EH (cell line): Measurements from ENCODE around the gene PDE4D.

Experiments
- DNase-seq: peaks from one replicate; pipeline ENCODE4 v3.0.0-alpha.2; 2015; ENCODE audit warnings: low read depth

The PDE4D gene

DNA sequence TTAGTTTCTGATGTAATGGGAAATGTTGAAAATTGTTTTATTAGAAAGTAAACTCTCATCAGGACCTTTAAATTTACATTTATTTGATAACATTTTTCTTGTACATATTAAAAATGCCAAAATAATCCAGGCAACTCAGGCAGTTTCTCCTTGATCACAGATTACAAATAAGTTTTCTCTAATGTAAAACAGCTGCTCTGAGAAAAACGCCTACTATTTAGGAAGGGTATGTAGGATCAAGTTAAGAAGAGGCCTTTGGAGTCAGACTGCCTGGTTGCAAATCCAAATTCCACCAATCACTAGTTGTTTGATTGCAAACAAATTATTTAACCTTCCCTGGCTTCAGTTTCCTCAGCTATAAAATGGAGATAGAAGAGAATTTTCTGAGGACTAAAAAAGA is 610.8 kb downstream of the PDE4D start:
- DNase-seq: no peak

DNA sequence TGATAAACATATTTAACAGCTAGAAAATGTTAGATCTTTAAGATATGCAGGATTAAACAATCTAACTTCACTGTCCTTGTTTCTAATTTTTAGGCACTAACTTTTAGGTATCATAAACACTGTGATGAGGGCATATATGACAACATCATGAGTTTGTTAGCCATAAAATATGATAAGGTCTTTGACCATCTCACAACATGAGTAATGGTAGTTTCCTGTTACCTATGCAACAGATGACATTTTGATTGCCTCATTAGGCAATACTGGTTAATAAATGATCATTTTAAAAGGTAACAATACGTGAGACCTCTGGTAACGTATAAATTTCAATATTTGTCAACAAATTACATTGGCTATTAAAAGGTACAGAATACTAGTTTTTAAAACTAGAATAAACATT is 613.5 kb downstream of the PDE4D start:
- DNase-seq: no peak

DNA sequence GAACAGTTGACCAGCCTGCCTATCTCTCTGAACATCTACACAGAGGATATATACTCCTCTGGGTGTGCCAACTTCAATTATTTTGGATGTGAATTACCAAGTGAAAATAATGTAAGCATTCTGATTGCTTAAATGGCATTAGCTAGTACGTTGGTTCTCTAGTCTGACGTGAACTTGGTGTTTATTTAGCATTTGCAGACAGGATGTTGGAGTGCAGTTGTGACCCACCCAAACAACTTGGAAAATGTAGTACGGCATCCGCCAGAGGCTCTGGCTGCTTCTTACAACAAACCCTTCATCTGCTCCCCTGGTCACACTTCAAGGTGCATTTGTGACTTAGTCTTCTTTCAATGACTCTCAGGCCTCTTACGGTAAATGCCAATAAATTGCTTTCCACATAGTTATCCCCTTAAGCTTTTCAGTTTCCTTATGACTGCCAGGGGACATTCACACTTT is 616.6 kb downstream of the PDE4D start:
- no peak for DNase-seq

DNA sequence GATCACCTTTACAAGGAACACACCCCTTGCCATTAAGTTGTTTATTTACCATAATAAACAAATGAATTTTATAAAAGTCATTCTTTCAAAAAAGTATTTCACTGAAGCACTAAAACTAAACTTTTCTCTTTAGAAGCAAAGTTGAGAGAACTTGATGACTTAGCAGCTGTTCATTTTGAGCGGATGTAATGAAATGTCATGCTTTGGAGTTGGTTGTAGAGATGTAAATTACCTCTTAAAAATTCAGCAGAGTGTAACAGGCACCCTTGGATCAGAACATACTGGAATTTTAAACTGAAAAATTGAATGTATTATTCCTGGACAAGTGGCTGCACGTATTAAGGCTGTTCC is 617.2 kb downstream of the PDE4D start:
- no peak for DNase-seq

DNA sequence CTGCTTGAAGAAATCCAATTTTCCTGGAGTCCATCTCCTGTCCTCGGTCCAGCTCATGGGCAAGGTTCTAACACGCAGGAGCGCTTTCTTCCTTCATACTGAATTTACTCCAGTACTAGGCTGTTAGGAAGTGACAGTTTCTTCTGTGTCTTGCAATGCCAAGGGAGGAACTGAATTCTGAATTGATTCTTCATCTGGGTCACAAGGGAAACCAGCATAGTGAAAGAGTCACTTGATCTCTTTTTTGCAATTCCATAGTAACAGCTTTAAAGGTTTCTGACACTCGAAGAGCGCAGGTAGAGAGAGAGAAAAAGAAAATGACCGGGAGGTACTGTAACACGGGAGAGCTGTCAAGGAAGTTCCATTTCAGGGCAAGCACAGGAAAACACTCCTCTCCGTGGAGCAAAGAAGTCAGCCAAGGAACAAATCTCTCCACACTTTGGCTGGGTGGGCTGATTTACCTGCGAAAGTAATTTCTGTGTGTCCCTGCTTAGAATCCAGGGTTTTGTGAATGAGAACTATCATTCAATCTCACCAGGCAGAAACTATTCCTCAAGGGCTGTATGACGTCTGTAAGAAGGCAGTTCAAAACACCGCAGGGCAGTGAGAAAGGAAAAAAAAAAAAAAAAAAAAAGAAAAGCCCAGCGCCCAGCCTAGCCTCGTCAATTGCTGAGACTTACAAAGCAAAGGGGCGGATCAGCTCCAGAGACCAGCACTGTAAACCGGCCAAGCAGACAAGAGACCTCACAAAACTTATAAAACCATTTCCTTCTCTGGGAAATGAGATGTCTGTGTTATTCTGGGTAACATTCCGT is 617.8 kb downstream of the PDE4D start:
- DNase-seq: peak; percentile 39

DNA sequence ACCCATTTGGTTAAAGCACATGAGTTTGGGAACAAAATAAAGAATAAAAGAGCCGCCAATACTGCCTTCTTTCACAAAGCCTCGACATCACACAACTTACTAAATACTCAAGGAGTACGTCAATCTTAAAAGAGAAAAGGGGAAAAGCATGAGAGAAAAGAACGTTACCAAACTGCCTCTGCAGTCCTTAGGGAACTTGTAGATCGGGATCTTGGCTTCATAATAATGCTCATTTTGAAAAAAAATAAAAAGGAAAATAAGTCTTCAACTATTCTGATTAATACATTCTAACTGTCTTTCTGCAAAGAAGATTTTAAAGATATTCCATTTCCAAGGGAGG is 618.4 kb downstream of the PDE4D start:
- DNase-seq: no peak

DNA sequence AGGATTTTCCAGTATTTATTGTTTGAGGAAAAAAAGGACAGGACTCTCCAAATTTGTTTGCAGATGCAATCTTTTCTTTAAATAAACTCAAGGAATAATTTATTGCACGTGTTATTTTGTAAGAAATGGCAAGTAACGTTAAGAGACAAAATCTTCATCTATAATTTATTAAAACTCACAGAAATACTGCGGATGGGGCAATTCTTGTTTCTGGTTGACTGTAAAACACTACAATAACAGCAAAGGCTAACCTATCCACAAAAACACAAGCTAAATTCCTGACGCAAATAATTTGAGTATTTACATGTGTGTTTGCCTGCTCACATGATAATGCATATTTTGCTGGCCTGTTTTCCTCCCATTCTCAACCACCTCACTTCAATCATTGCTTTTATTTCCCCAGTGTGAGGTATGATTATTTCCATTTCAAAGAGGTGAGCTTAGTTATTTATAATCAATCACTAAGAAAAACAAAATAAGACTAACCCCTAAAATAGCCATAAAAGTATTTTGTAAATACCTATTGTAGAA is 619.4 kb downstream of the PDE4D start:
- DNase-seq: no peak

DNA sequence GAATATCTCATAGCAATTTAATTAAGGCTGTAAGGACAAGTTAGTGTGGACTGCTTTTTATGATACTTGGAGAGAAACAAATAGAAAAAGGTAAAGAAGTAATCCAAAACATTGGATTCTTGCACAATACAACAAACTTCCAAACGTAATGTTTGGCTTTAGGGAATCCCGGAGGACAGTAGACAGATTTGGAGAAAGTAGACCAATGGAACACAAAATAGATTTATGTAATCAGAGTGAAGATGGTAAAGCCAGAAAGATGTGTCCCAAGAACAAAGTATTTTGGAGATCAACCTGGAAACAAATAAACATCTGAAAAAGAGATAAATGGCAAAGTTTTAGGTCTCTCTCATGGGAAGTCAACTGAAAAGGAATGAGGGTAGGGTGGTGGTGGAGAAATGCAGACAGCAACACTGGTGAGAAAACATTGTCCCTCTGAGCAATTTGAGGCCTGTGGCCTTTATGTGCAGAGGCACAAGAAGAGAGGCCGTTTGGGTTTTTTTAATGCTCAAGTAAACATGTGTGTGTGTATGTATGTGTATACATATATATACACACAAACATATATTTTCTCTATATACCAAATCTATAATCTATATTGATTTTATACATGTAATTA is 620.6 kb downstream of the PDE4D start:
- DNase-seq: no peak

DNA sequence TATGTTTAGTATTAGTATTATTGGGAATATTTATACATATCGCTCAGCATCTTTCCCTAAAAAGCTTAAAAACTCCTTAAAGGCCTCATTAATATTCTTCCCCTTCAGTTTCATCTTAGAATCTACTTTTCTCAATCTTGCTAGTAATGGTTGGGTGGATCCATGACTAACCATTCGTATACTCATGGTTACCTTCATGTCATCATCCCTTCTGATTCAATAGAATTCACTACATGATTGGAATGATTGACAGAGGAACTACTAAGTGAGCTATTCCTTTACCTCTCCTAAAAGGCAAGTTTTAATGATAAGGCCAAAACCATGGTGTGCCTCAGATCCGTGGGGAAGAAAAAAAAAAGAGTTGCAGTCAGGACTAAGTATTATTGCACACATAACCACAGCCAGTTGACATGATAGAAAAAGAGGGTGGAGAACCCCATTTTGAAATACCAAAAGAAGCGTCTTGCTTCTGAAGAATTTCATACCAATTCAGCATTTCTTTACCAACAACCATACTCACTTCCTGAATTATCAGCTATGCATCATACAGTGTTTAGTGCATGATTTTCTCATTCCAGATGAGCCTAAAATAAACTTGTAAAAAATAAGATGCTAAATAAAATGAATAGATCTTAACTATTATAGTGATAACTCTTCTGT is 624.6 kb downstream of the PDE4D start:
- DNase-seq: no peak

DNA sequence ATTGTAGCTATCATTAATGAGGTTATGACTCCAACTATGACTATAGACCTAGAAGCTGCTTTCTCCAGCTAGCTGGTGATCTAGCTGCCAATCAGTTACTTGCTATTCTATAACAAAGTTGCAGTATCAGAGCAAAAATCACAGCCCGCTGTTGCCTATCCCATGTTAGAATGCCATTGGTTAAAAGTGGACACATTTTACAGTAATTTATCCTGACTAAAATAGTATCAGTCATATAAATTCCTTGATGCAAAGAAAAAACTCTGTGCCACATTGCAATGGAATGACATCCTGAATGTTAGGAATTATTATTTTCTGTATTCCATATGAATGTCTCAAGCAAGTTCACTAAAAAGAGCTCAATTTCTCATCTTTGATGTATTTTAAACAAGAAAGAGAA is 626.5 kb downstream of the PDE4D start:
- peak; percentile 8 for DNase-seq

DNA sequence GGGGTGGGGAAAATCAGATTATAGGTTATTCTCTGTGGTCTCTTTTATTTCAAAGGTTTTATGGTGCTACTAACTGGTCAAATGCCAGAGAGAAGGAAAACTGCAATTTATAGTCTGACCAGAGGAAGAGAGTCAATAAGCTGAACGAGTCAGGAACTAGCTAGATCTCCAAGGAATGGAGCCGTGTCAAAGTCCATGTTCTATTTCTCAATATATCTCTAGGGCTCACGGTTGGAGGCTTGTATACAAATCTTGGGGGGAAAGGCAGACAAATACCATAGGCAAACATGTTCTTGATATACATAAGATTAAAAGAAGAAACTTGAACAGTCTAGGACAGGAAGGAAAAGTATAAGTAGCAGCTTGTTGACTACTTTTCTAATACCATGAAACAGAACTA is 627.1 kb downstream of the PDE4D start:
- DNase-seq: no peak

DNA sequence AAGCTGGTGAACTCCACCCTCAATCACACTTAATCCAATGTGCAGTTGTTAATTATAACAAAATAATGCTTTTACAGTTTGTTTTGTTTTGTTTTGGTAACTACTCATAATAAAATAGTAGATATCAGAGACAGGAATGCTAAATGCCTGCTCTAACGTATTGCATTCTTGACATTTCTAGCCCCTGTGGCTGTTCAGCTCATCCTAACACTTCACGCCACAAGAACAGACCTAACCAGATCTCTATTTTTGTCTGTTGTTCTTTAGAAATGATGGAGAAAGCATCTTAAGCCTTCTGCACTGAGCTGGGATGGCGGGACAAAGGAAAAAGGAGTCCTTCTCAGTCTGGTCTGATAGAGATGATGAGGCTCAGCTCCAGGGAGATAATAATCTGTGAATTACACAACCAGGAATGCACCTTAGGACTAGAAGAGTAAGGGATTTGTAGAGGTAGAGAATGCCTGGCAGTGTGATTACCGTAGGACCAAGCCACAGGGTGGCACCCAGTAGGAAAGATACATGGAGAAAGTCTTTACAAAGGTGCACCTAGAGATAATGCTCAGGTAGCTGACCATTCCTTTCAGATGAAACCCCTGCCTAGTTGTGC is 628.8 kb downstream of the PDE4D start:
- DNase-seq: peak; percentile 27

DNA sequence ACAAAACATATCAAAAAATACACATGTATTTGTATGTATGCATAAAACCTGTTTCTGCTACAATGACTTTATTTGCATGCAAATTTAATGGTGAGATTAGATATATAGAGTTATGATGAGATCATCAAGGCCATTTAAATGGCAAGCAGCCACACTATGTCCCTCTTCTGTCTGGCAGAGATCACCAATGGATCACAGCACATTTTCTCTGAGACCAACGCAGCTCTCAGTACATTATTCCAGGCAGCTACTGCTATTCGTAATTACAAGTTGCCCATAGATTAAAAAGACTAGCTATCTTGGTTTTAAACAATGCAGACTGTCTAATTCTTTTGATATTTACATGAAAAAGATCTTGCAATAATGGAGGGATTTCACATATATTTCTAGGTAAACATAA is 629.5 kb downstream of the PDE4D start:
- DNase-seq: no peak

DNA sequence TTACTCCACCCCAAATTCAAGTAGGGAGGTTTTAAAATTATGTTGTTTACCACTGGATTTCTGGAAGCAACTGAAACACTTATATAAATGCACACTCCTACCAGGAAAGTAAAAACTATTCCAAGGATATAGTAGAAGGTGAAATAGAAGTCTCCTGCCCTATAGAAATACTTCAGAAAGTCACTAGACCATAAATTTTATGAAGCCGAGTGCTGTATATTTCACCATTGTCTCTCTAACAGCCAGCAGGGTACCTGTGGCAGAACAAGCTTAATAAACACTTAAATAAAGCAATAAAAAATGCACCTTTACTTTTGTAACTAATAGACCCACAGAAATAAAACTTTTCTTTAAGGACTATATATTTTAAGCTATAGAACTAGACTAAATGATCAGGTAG is 631.6 kb downstream of the PDE4D start:
- no peak for DNase-seq

DNA sequence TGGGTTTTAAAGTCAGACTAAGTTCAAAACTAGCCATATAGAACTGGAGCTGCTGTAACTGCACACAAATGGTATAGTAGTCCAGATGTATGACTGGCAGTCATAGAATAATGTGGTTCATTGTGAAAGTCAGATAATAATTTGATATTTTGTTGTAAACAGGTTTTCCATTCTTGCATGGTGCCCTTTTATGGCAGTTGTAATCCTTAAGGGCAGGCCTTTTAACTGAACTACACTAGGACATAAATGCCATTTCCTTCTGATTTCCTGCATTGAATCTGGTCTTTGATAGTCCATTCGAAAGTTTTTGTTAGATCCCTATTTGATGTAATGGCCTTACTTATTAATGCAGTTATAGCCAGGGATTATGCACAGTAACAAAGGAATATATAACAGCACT is 632.6 kb downstream of the PDE4D start:
- DNase-seq: no peak

DNA sequence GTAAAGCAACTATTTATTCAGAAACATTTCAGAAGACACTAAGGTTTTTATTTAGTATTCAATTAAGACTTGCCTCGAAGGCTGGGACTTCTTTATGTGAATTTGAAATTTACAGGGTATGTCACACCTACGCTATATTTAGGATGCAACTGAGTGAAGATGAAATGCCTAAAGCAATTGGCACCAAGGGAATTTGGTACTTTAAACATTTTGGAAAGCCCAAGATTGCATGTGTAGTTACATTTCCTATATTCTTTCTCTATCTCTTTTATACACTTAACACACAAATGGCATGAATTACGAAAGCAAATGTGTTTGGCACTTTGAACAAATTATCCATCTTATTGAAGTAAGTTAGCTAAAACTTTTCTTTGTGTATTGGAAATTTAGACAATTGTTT is 633.3 kb downstream of the PDE4D start:
- no peak for DNase-seq

DNA sequence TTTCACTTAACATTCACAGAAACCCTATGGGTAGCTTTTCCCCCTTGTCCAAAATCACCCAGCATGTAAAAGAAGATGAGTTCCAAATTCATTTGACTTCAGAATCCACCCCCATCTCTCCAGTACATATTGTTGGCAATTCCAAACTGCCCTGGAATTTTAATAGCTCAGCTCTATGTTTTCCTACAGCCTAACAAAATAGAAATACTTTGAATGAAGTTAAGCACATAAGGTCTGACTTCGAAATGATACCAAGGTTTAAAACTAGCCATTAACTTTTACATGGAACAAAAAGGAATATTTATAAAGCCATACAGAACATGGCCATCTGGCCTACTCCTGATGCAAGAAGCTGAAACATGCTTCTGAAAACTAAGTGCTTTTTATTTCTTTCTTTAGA is 634.3 kb downstream of the PDE4D start:
- peak; percentile 21 for DNase-seq

DNA sequence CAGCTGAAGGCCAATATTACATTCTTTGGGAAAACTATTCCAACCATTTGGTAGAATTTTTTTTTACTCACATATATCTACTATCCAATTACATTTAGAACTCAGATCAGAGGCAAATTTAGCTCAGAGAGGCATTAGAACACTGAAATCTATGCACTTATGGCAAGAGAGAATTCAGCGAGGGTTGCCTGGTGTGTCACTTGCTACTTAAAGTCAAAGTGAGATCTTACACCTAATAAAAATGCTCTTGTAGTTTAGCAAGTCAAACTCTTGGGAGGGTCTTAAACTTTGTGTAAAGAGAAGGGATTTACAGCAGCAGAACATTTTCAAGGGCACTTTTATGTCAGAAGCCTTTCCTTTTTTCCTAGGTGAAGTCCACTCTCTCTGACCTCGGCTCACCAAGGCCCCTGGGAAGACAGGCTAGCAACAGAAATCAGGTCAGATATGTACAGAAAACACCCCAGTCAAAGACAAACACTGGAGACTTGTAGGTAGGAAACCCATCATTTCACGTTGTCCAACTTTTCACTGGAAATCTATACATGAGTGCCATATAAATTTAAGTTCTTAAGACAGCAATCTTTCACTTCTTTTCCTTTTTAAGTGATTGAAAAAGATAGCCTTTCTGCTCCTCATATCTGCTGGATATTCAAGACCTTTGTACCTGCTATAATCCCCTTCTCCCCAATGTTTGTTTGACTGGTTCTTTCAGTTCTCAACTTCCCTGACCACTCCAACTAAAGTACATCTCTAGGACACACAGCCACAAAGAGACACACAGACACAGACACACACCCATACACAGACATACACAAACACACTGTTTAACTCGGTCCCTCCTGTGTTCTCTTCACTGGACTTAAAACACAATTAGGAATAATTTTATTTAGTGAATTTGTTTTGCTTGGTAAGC is 635.8 kb downstream of the PDE4D start:
- DNase-seq: no peak

DNA sequence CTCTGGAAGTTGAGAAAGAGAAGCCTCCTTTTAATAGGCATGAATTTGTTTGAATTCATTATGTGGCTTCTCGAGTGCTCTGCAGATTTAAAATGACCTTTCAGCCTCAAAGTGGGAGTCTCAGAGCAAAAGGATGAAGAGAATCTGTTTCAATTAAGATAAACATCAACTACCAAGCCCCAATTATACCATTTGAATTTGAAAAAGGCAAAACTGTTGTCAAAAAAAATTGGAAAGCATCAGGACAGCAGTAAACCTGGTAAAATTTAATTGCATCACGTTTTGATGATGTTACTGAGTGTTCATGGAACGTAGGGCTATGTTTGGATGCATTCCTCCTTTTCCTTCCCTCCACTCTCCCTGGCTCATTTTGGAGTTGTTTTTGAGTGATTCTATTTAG is 637.2 kb downstream of the PDE4D start:
- peak; percentile 56 for DNase-seq

DNA sequence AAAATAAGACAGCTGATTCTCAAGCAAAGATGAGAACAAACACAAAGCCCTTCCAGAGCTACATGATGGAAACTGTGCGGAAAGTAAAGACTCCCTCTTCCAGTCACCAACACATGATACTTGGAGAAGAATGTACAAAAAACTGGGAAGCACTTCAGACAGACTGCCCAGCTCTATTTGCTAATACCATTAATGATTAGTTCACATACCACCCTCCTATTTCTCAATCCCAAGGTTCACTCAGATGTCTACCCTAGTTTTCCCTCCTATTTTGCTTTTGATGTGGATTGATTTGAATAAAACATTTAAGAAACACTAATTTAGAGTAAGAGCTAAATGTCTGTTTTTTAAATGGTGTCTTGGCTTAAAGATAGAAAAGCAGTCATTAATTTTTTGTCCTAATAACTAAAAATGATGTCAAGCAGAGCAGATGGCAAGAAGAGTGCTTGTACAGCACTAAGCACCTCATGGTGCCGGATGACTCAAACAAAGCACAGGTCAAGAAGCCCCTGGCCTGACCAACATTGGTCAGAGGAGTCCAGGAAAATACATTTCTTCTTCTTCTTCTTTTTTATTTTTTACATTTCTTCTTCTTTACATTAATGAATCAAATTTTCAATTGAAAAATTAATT is 639.4 kb downstream of the PDE4D start:
- DNase-seq: no peak

DNA sequence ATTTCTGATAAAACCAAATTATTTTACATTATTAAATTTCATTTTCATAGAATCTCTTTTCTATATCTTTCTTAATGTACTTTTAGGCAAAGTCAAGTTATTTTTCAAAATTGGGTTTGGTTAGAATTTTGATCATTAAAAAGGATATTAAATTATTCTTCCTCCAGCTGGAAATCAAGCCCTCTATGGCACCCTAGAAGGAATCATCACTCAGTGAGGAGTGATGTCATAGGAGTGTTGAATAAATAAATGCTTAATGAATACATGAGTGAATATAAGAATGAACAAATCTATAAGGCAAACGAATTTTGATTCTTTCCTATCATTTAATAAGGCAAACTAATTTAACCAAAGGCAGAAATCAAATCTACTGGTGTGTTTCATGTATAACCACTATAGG is 639.9 kb downstream of the PDE4D start:
- DNase-seq: no peak
